ENCODE results near the gene MAP7D1. TPM values are rescaled to one million over a fixed set of nuclear protein-coding genes. Genes with fewer than 3 reads are reported as not detected.

MAP7D1 gene
- total RNA-seq, 1 donor from 2014 or later = 93.8 TPM

DNA sequence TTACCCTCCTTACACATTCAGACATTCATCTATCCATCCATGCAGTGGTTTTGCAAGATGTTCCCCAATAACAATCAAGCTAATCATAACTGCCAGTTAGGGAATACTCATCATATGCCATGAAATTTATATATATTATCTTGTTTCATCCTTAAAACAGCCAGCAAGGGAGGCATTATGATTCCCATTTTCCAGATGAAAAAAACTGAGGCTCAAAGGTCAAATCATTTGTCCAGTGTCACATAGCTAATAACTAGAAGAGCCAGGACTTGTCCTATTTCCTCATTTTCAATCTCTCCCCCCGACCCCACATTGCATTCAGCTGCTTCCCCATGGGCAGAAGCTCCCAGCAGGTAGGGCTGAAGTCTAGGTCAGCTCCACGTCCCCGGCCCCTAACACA is 23.9 kb upstream of the MAP7D1 start:
- Histone ChIP-seq H3K9me3 (no peaks in the 10 kb centered on the region), H3K4me3 (no peak overlapping the region), H3K36me3 (no peaks in the 10 kb centered on the region), H3K27ac (no peak overlapping the region), H3K4me1 (peaks cover 38% of the 10 kb centered on the region), H3K27me3 (no peaks in the 10 kb centered on the region)
- DNase-seq (ENCODE audit: extremely low spot score in 2 of 2) = no peak
- intact Hi-C loops (cut with DNase I) = loop anchor here (5.0 kb wide), 1 partner anchor 35 kb away; no protein-coding TSS in a partner anchor
- TF ChIP-seq CTCF (IDR thresholded peaks at IDR 0.05) (no peak), POLR2AphosphoS5 (IDR thresholded peaks at IDR 0.05; ENCODE audit: insufficient read depth in 1 of 2, low read depth in 1 of 2) (no peak), POLR2A (IDR thresholded peaks at IDR 0.05) (no peak)

- Histone ChIP-seq H3K4me1 (peaks cover 40% of the 10 kb centered on the region), H3K27ac (peak overlapping the region; percentile 82), H3K36me3 (peaks cover 0 to 13% of the 10 kb centered on the region in 2 donors), H3K27me3 (no peaks in the 10 kb centered on the region), H3K9me3 (no peaks in the 10 kb centered on the region), H3K4me3 (no peak overlapping the region)
- intact Hi-C loops (cut with DNase I) = loop anchor here (5.0 kb wide), 1 partner anchor 36 kb away; no protein-coding TSS in a partner anchor
- TF ChIP-seq CTCF (IDR thresholded peaks at IDR 0.05) (no peak), POLR2AphosphoS5 (IDR thresholded peaks at IDR 0.05; ENCODE audit: insufficient read depth in 1 of 2, low read depth in 1 of 2) (peak in 1 of 2 donors; percentile 42)
- DNase-seq (ENCODE audit: extremely low spot score in 2 of 2) = no peak
Observed at GRCh38 chr1:36133484-36133883, 22.5 kb upstream of the MAP7D1 start.

DNA sequence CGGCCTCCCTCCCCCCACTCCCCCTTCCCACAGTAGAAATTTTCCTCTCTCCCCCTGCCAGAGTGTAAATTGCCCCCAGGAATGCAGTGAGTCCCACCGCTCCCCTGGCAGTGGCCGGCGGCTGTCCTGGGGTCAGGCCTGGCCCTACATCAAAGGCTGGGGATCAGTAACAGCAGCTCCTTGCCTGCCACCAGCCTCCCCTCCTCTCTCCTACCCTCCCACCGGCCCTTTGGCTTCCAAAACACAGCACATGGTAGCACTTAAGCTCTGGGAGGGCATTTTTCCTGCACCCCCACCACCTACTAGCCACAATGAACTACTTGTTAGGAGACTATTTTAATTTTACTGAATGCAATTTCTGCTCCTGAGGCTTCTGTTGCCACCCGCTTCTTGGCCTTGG is 21.9 kb upstream of the MAP7D1 start:
- Histone ChIP-seq H3K4me1 (peaks cover 40% of the 10 kb centered on the region), H3K27ac (peak overlapping the region; percentile 82), H3K36me3 (peaks cover 0 to 15% of the 10 kb centered on the region in 2 donors), H3K9me3 (no peaks in the 10 kb centered on the region), H3K4me3 (no peak overlapping the region), H3K27me3 (no peaks in the 10 kb centered on the region)
- intact Hi-C loops (cut with DNase I) = loop anchor here (5.0 kb wide), 1 partner anchor 37 kb away; no protein-coding TSS in a partner anchor
- TF ChIP-seq POLR2A (IDR thresholded peaks at IDR 0.05) (no peak), CTCF (IDR thresholded peaks at IDR 0.05) (no peak), POLR2AphosphoS5 (IDR thresholded peaks at IDR 0.05; ENCODE audit: insufficient read depth in 1 of 2, low read depth in 1 of 2) (no peak)
- no peak for DNase-seq (ENCODE audit: extremely low spot score in 2 of 2)

GRCh38 chr1:36134505-36135329 is 21.2 kb upstream of the MAP7D1 start:
- H3K4me3 ChIP-seq = no peak overlapping the region
- H3K9me3 ChIP-seq = no peaks in the 10 kb centered on the region
- intact Hi-C loops (cut with DNase I) = loop anchor here (5.0 kb wide), 1 partner anchor 37 kb away; no protein-coding TSS in a partner anchor
- H3K4me1 ChIP-seq = peaks cover 41% of the 10 kb centered on the region
- TF ChIP-seq CTCF (IDR thresholded peaks at IDR 0.05) = peak; percentile 65 to 76 (median 69)
- TF ChIP-seq POLR2A (IDR thresholded peaks at IDR 0.05) = no peak
- no peaks in the 10 kb centered on the region for H3K27me3 ChIP-seq
- DNase-seq (ENCODE audit: extremely low spot score in 2 of 2) = no peak
- H3K27ac ChIP-seq = peak overlapping the region; percentile 82
- peaks cover 0 to 22% of the 10 kb centered on the region in 2 donors for H3K36me3 ChIP-seq

DNA sequence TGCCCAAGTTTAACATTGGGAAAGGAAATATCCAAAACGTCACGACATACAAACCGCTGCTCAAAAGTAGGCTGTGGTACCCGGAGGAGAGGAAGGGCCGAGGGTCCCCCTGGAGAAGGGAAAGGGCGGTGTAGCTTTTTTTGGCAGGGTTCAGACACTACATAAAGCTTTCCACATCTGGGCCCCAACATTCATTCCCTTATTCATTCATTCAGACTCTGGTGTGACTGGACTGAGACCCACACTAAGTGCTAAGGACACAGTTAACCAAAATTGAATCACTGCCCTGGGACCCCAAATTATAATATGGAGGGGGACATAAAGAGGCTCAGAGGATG is 20.7 kb upstream of the MAP7D1 start:
- intact Hi-C loops (cut with DNase I) = no loop called here
- peak overlapping the region; percentile 82 for H3K27ac ChIP-seq

More for the DNA sequence above, 20.7 kb upstream of the MAP7D1 start:
- no peak for DNase-seq (ENCODE audit: extremely low spot score in 2 of 2)
- Histone ChIP-seq H3K27me3 (no peaks in the 10 kb centered on the region), H3K36me3 (peaks cover 0 to 24% of the 10 kb centered on the region in 2 donors), H3K4me3 (no peak overlapping the region), H3K4me1 (peaks cover 47% of the 10 kb centered on the region), H3K9me3 (no peaks in the 10 kb centered on the region)
- TF ChIP-seq POLR2A (IDR thresholded peaks at IDR 0.05) = no peak
- no peak for TF ChIP-seq CTCF (IDR thresholded peaks at IDR 0.05)
- TF ChIP-seq POLR2AphosphoS5 (IDR thresholded peaks at IDR 0.05; ENCODE audit: insufficient read depth in 1 of 2, low read depth in 1 of 2) = no peak
